SK-N-SH treated with all-trans-retinoic acid at 6 μM for 48 hours (cell line): Measurements from ENCODE around the gene CACNG1.

Experiments
- ATAC-seq: fragments of 200-7000 bp; cut with Tn5 transposase; 3 replicates; pipeline ENCODE4 v1.9.1; 2020; ENCODE audit warnings: mild to moderate bottlenecking, moderate library complexity
- ARNTL ChIP-seq: fragments of 450-650 bp; formaldehyde crosslinking; IDR thresholded peaks from 2 replicates; pipeline ENCODE4 v1.5.0; 2020; ENCODE audit warnings: low read depth, mild to moderate bottlenecking, moderate library complexity, borderline replicate concordance
- ESRRG ChIP-seq: fragments of 250-450 bp; sonication (Bioruptor Pico); IDR thresholded peaks from 2 replicates; pipeline ENCODE4 v1.6.1; 2021; ENCODE audit warnings: mild to moderate bottlenecking
- GLIS3 ChIP-seq: fragments of 250-450 bp; sonication (Bioruptor Pico); IDR thresholded peaks from 2 replicates; pipeline ENCODE4 v1.5.0; 2020; ENCODE audit warnings: mild to moderate bottlenecking, moderate library complexity
- ISL1 ChIP-seq: fragments of 250-450 bp; sonication (Bioruptor Pico); IDR thresholded peaks from 2 replicates; pipeline ENCODE4 v2.1.2; 2022; ENCODE audit warnings: mild to moderate bottlenecking, moderate library complexity
- OSR1 ChIP-seq: fragments of 250-450 bp; sonication (Bioruptor Pico); IDR thresholded peaks from 2 replicates; pipeline ENCODE4 v1.8.0; 2022; ENCODE audit warnings: moderate library complexity, mild to moderate bottlenecking, inconsistent platforms
- RARB ChIP-seq: fragments of 250-450 bp; sonication (Bioruptor Pico); IDR thresholded peaks from 2 replicates; pipeline ENCODE4 v1.8.0; 2021; ENCODE audit warnings: mild to moderate bottlenecking, moderate library complexity
- SNAI2 ChIP-seq: fragments of 250-450 bp; sonication (Bioruptor Pico); IDR thresholded peaks from 2 replicates; pipeline ENCODE4 v1.5.0; 2020; ENCODE audit warnings: mild to moderate bottlenecking, moderate library complexity
- TCF4 ChIP-seq: fragments of 250-450 bp; sonication (Bioruptor Pico); IDR thresholded peaks from 2 replicates; pipeline ENCODE4 v1.8.0; 2021; ENCODE audit warnings: mild to moderate bottlenecking, moderate library complexity, borderline replicate concordance
- TOX ChIP-seq: fragments of 250-450 bp; sonication (Bioruptor Pico); IDR thresholded peaks from 2 replicates; pipeline ENCODE4 v1.8.0; 2021; ENCODE audit warnings: mild to moderate bottlenecking, moderate library complexity, borderline replicate concordance
- ZC3H10 ChIP-seq: fragments of 250-450 bp; sonication (Bioruptor Pico); IDR thresholded peaks from 2 replicates; pipeline ENCODE4 v1.5.1; 2021; ENCODE audit warnings: mild to moderate bottlenecking, moderate library complexity
- ZFP3 ChIP-seq: fragments of 250-450 bp; sonication (Bioruptor Pico); IDR thresholded peaks from 2 replicates; pipeline ENCODE4 v1.5.0; 2020; ENCODE audit warnings: mild to moderate bottlenecking, moderate library complexity
- ZFP30 ChIP-seq: fragments of 450-650 bp; formaldehyde crosslinking; IDR thresholded peaks from 2 replicates; pipeline ENCODE4 v1.5.0; 2022; ENCODE audit warnings: mild to moderate bottlenecking, moderate library complexity
- ZNF565 ChIP-seq: fragments of 450-650 bp; formaldehyde crosslinking; conservative IDR thresholded peaks from 2 replicates; pipeline ENCODE4 v1.5.0; 2020; ENCODE audit warnings: low read depth, mild to moderate bottlenecking, moderate library complexity
- ZNF70 ChIP-seq: fragments of 450-650 bp; formaldehyde crosslinking; IDR thresholded peaks from 2 replicates; pipeline ENCODE4 v1.5.0; 2020; ENCODE audit warnings: mild to moderate bottlenecking, moderate library complexity
- ZNF8 ChIP-seq: fragments of 450-650 bp; formaldehyde crosslinking; IDR thresholded peaks from 2 replicates; pipeline ENCODE4 v1.5.0; 2020; ENCODE audit warnings: mild to moderate bottlenecking, moderate library complexity
- TF ChIP-seq, protein P1 (sequence below): fragments of 250-450 bp; sonication (Bioruptor Pico); IDR thresholded peaks from 2 replicates; pipeline ENCODE4 v1.5.1; 2021; ENCODE audit warnings: mild to moderate bottlenecking, moderate library complexity
- TF ChIP-seq, protein P2 (sequence below): fragments of 250-450 bp; sonication (Bioruptor Pico); IDR thresholded peaks from 2 replicates; pipeline ENCODE4 v1.8.0; 2020; ENCODE audit warnings: mild to moderate bottlenecking, moderate library complexity, borderline replicate concordance
- TF ChIP-seq, protein P3 (sequence below): fragments of 250-450 bp; sonication (Bioruptor Pico); IDR thresholded peaks from 2 replicates; pipeline ENCODE4 v1.5.1; 2020; ENCODE audit warnings: low read depth, mild to moderate bottlenecking, moderate library complexity
- TF ChIP-seq, protein P4 (sequence below): fragments of 250-450 bp; sonication (Bioruptor Pico); IDR thresholded peaks from 2 replicates; pipeline ENCODE4 v1.5.0; 2020; ENCODE audit warnings: mild to moderate bottlenecking, moderate library complexity

The CACNG1 gene

DNA sequence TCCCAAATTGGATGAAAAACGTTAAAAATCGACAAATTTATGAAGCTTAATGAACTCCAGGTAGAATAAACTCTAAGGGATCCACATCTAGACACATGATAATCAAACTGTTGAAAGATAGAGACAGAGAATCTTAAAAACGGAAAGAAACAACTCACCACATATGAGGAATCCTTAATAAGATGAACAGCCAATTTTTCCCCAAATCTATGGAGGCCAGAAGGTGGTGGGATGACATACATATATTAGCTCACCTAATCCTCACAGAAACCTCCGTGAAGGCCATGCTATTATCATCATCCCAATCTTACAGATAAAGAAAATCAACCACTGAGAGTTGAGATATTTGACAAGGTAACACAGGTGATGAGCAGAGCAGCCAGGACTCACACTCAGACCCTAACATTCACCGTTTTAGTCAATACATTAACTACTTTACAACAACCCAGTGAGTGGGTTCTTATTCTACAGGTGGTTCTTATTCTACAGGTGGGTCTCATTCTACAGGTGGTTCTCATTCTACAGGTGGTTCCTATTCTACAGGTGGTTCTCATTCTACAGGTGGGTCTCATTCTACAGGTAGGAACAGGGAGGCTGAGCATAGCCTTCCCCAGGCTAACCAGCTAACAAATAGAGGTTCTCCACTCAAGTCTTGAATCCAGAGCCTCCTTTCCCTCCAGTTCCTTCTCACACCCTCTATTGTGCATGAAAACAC, 4.8 kb downstream of the CACNG1 start (continued):
- TF ChIP-seq TCF4 (CRISPR knock-in tag) (no peak), OSR1 (no peak), ARNTL (no peak), ZNF565 (CRISPR knock-in tag) (no peak), ZNF70 (CRISPR knock-in tag) (no peak), ZFP3 (no peak), ISL1 (no peak)
- TF ChIP-seq, protein P1, sequence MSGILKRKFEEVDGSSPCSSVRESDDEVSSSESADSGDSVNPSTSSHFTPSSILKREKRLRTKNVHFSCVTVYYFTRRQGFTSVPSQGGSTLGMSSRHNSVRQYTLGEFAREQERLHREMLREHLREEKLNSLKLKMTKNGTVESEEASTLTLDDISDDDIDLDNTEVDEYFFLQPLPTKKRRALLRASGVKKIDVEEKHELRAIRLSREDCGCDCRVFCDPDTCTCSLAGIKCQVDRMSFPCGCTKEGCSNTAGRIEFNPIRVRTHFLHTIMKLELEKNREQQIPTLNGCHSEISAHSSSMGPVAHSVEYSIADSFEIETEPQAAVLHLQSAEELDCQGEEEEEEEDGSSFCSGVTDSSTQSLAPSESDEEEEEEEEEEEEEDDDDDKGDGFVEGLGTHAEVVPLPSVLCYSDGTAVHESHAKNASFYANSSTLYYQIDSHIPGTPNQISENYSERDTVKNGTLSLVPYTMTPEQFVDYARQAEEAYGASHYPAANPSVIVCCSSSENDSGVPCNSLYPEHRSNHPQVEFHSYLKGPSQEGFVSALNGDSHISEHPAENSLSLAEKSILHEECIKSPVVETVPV (CRISPR knock-in tag) = no peak
- TF ChIP-seq, all 23 proteins: peak for 0

DNA sequence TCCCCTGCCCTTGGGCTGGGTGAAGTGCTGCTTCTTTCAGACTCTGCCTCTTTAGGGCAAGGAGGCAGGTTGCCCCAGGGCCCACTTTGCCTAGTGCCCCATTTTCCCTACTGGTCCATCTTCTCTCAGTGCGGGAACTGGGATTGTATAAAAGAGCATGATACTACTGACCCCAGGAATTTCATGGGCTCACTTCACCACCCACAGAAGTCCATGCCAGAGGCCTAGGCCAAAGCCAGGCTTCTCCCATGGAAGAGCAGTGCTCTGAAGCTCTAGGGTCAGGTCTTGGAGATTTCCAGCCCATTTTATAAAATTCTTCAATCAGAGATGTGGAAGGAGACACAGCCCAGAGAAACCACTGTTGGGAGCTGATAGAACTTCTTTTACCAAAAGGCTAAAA, 5.7 kb downstream of the CACNG1 start:
- TF ChIP-seq ISL1 (no peak), ZC3H10 (no peak), ZFP30 (CRISPR knock-in tag) (no peak), TOX (CRISPR knock-in tag) (no peak), SNAI2 (CRISPR knock-in tag) (no peak), ZNF70 (CRISPR knock-in tag) (no peak), ARNTL (no peak)
- TF ChIP-seq, protein P2, sequence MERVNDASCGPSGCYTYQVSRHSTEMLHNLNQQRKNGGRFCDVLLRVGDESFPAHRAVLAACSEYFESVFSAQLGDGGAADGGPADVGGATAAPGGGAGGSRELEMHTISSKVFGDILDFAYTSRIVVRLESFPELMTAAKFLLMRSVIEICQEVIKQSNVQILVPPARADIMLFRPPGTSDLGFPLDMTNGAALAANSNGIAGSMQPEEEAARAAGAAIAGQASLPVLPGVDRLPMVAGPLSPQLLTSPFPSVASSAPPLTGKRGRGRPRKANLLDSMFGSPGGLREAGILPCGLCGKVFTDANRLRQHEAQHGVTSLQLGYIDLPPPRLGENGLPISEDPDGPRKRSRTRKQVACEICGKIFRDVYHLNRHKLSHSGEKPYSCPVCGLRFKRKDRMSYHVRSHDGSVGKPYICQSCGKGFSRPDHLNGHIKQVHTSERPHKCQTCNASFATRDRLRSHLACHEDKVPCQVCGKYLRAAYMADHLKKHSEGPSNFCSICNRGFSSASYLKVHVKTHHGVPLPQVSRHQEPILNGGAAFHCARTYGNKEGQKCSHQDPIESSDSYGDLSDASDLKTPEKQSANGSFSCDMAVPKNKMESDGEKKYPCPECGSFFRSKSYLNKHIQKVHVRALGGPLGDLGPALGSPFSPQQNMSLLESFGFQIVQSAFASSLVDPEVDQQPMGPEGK (CRISPR knock-in tag) = no peak
- TF ChIP-seq, protein P3, sequence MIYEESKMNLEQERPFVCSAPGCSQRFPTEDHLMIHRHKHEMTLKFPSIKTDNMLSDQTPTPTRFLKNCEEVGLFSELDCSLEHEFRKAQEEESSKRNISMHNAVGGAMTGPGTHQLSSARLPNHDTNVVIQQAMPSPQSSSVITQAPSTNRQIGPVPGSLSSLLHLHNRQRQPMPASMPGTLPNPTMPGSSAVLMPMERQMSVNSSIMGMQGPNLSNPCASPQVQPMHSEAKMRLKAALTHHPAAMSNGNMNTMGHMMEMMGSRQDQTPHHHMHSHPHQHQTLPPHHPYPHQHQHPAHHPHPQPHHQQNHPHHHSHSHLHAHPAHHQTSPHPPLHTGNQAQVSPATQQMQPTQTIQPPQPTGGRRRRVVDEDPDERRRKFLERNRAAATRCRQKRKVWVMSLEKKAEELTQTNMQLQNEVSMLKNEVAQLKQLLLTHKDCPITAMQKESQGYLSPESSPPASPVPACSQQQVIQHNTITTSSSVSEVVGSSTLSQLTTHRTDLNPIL = no peak

DNA sequence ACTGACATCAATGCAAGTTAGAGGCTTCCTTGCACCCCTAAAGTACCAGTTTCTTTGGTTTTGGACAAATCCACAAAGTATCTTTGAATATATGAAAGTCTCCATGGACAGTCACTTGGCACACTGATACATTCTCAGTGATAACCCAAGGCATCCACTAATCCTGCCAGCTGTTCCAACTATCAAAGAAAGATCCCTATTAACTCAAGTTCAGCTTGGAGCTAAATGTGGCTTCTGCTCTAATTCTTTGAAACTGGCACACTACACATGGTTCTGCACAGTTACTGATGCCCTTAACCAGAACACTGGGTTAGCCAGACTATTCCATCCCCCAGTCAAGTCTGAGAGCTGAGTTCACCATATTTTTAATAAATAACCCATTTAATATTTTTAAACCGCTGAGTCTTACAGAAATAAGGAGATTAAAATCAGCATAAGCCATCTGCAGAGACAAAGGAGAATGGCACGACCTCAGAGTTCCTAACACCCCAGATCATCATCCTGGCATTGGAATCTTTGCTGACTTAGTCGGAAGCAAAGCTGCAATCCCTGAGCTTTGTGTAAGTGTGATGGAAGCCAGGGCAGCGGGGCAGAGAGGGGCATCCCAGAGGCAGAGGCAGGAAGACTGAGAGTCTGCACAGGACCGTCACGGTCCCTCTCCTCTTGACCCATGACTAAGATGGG, 6.3 kb downstream of the CACNG1 start:
- TF ChIP-seq ZFP30 (CRISPR knock-in tag) = no peak
- no peak for TF ChIP-seq ESRRG (CRISPR knock-in tag)
- no peak for TF ChIP-seq OSR1
- TF ChIP-seq GLIS3 (CRISPR knock-in tag) = no peak
- no peak for TF ChIP-seq RARB (CRISPR knock-in tag)
- TF ChIP-seq, protein P1 (CRISPR knock-in tag) = no peak
- TF ChIP-seq, protein P3 = no peak
- no peak for TF ChIP-seq TCF4 (CRISPR knock-in tag)
- TF ChIP-seq ZNF8 (CRISPR knock-in tag) = no peak
- no peak for TF ChIP-seq ZNF565 (CRISPR knock-in tag)
- TF ChIP-seq ISL1 = no peak
- TF ChIP-seq ZC3H10 = no peak
- TF ChIP-seq, protein P2 (CRISPR knock-in tag) = no peak
- no peak for TF ChIP-seq ARNTL
- TF ChIP-seq, protein P4, sequence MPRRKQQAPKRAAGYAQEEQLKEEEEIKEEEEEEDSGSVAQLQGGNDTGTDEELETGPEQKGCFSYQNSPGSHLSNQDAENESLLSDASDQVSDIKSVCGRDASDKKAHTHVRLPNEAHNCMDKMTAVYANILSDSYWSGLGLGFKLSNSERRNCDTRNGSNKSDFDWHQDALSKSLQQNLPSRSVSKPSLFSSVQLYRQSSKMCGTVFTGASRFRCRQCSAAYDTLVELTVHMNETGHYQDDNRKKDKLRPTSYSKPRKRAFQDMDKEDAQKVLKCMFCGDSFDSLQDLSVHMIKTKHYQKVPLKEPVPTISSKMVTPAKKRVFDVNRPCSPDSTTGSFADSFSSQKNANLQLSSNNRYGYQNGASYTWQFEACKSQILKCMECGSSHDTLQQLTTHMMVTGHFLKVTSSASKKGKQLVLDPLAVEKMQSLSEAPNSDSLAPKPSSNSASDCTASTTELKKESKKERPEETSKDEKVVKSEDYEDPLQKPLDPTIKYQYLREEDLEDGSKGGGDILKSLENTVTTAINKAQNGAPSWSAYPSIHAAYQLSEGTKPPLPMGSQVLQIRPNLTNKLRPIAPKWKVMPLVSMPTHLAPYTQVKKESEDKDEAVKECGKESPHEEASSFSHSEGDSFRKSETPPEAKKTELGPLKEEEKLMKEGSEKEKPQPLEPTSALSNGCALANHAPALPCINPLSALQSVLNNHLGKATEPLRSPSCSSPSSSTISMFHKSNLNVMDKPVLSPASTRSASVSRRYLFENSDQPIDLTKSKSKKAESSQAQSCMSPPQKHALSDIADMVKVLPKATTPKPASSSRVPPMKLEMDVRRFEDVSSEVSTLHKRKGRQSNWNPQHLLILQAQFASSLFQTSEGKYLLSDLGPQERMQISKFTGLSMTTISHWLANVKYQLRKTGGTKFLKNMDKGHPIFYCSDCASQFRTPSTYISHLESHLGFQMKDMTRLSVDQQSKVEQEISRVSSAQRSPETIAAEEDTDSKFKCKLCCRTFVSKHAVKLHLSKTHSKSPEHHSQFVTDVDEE = no peak
- ATAC-seq = no peak

More for the DNA sequence above, 5.7 kb downstream of the CACNG1 start:
- no peak for ATAC-seq
